Ramos (cell line): Measurements from ENCODE around the gene LAMA4.

Source experiments
- in situ Hi-C: fragments of 300-500 bp; cut with MboI; formaldehyde crosslinking; loops from one replicate; pipeline ENCODE4 v1.14.3; 2022; ENCODE audit warnings: low sequenced_read_pairs; ENCODE audit not compliant: unreplicated experiment

Gene LAMA4

GRCh38 chr6:112163295-112164257 lies 90.8 kb downstream of the LAMA4 start:
- in situ Hi-C loops: no loop called here

- in situ Hi-C loops: no loop called here
Observed at GRCh38 chr6:112160745-112161144, 93.6 kb downstream of the LAMA4 start.

GRCh38 chr6:112156668-112157067 lies 97.7 kb downstream of the LAMA4 start:
- in situ Hi-C loops: no loop called here

GRCh38 chr6:112155886-112156285 lies 98.5 kb downstream of the LAMA4 start:
- in situ Hi-C loops: no loop called here

- in situ Hi-C loops: no loop called here
Observed at GRCh38 chr6:112154711-112155110, 99.7 kb downstream of the LAMA4 start.

- in situ Hi-C loops: no loop called here
Observed at GRCh38 chr6:112153926-112154607, 100.3 kb downstream of the LAMA4 start.

GRCh38 chr6:112150363-112150762 lies 104.0 kb downstream of the LAMA4 start:
- in situ Hi-C loops: no loop called here

GRCh38 chr6:112149719-112150263 lies 104.6 kb downstream of the LAMA4 start:
- in situ Hi-C loops: no loop called here

GRCh38 chr6:112149236-112149635 lies 105.1 kb downstream of the LAMA4 start:
- in situ Hi-C loops: no loop called here

- in situ Hi-C loops: no loop called here
Observed at GRCh38 chr6:112148103-112148502, 106.3 kb downstream of the LAMA4 start.

GRCh38 chr6:112145080-112145573 lies 109.2 kb downstream of the LAMA4 start:
- in situ Hi-C loops: no loop called here

- in situ Hi-C loops: no loop called here
Observed at GRCh38 chr6:112144145-112144926, 110.0 kb downstream of the LAMA4 start.

- in situ Hi-C loops: no loop called here
Observed at GRCh38 chr6:112141707-112142106, 112.7 kb downstream of the LAMA4 start.

- in situ Hi-C loops: no loop called here
Observed at GRCh38 chr6:112139052-112139451, 115.3 kb downstream of the LAMA4 start.

- in situ Hi-C loops: no loop called here
Observed at GRCh38 chr6:112130878-112131277, 123.5 kb downstream of the LAMA4 start.

GRCh38 chr6:112128208-112128607 lies 126.2 kb downstream of the LAMA4 start:
- in situ Hi-C loops: no loop called here

- in situ Hi-C loops: no loop called here
Observed at GRCh38 chr6:112123982-112124381, 130.4 kb downstream of the LAMA4 start.

- in situ Hi-C loops: no loop called here
Observed at GRCh38 chr6:112122756-112123155, 131.6 kb downstream of the LAMA4 start.

GRCh38 chr6:112118034-112118433 lies 136.3 kb downstream of the LAMA4 start:
- in situ Hi-C loops: no loop called here

GRCh38 chr6:112117554-112117953 lies 136.8 kb downstream of the LAMA4 start:
- in situ Hi-C loops: no loop called here
